ENCODE measurements around the gene KDF1.
A peak's percentile ranks its signal among the peaks of the same experiment; 100 is the strongest.
"Not testable (repeated sequence)": the region's sequence is repeated elsewhere in the genome, so short reads cannot be mapped to it uniquely, and the experiment has no call there.

The KDF1 gene

DNA sequence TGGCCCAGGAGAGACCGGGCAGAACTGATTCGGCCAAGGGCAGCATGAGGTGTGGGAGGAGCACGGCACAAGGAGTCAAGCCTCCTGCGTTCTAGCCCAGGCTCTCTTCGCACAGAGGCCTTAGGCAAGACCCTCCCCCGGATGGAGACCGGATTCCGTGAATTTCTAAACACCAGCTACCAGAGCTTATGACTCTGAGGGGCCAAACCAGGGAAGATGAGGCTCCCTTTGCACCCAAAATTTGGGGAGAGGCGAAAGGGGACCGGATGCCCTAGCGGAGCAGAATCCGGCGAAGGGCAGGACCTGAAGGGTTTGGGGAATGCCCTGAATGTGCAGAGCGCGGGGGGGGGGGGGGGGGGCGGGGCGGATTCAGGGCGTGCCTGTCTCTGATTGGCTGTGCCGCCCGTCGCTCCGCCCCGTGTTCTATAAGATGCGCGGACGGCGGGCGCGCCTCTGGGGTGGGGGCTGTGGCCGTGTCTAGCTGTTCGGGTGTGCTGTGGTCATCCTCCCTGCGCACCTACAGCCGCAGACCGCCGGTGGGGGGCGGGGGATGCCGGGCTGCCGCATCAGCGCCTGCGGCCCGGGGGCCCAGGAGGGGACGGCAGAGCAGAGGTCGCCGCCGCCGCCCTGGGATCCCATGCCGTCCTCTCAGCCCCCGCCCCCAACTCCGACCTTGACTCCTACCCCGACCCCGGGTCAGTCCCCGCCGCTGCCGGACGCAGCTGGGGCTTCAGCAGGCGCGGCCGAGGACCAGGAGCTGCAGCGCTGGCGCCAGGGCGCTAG, 33.2 kb upstream of the KDF1 start, which contains the start of gene TRNP1:
TRNP1 (plus strand) TSS at position 456 of the 783 bp plus-strand sequence; CDS start at position 551, 95 bp downstream.
- peak; percentile 71 for DNase-seq

DNA sequence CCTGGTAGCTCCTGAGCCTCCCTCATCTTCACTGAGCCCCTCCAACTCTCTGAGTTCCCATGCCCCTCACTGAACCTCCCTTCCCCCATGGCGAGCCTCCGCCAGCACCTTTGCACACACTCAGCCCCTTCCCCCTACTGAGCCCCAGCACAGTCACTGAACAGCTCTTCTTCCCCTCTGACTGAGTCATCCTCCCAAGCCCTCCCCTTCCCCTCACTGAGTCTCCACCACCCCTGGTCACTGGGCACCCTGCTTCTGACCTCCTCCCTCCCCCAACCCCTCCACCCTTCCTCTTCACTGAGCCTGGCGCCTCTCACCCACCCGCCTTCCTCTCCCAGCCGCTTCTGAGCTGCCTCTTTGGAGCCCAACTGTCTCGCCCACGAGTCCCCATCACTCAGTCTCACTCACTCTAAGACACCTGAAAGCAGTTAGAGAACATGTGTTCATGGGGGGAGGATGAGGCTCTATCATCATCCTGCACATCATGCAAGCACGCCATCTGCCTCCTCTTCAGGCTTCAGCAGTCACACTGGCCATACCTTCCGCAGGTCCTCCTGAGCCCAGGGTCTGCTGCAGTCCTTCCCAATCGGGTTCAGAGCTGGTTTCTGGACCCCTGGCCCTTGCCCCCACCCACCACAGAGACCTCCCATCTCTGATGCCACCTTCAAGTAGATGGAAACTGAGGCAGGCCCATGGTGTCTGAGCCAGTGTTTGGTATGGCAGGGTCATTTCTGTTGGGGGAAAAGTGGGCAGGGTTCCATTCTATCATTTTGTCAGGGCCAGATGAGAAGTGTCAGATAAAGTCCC, 31.2 kb upstream of the KDF1 start:
- no peak for DNase-seq

DNA sequence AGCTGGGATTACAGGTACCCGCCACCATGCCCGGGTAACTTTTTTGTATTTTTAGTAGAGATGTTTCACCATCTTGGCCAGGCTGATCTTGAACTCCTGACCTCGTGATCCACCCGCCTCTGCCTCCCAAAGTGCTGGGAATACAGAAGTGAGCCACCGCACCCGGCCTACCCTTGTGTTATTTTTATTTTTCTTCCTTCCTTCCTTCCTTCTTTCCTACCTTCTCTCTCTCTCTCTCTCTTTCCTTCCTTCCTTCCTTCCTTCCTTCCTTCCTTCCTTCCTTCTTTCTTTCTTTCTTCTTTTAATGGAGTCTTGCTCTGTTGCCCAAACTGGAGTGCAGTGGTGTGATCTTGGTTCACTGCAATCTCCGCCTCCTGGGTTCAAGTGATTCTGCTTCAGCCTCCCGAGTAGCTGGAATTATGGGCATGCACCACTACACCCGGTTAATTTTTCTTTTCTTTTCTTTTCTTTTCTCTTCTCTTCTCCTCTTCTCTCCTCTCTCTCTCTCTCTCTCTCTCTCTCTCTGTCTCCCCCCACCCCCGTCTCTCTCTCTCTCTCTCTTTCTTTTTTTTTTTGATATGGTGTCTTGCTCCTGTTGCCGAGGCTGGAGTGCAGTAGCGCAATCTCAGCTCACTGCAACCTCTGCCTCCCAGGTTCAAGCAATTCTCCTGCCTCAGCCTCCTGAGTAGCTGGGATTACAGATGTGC, 29.3 kb upstream of the KDF1 start:
- not testable (repeated sequence) for DNase-seq

DNA sequence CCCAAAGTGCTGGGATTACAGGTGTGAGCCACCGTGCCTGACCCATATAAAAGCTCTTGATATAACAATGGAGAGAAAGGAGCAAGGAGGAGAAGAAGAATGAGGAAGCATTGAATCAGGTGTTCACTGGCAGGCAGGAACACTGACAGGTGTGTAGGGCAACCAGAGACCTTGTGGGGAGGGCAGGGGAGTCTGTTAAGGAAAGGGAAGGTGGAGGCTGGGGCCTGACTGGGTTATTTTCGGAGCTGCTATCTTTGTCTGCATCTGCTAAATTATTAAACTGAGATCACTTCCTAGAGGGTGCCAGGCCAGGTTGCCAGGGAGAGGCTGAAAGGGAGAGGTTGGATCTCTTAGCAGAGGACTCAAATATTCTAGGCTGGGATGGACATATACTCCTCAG, 26.4 kb upstream of the KDF1 start:
- no peak for DNase-seq

DNA sequence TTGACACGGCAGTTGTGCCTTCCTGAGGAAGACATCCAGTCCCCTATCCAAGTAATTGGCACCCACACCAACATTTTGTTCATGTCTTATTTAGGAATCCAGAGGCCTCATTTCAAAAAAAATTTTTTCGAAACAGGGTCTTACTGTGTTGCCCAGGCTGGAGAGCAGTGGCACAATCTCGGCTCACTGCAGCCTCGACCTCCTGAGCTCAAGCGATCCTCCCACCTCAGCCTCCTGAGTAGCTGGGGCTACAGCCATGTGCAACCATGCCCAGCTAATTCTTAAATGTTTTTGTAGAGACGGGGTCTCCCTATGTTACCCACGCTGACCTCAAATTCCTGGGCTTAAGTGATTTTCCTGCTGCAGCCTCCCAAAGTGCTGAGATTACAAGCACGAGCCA, 24.0 kb upstream of the KDF1 start:
- DNase-seq = no peak

DNA sequence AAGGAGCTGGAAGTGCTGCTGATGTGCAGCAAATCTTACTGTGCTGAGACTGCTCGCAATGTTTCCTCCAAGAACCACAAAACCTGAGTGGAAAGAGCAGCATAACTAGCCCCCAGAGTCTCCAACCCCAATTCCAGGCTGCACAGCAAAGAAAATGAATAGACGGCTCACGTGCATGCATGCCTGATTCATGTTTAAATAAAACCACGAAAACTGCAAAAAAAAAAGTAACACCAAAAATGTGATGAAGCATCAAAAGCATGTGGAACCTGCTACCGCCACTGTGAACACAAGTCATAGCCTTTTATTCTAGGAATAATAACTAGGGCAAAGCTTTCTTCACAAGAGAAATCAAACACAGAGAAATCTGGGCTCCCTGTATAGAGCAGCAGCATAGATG, 23.6 kb upstream of the KDF1 start:
- no peak for DNase-seq

DNA sequence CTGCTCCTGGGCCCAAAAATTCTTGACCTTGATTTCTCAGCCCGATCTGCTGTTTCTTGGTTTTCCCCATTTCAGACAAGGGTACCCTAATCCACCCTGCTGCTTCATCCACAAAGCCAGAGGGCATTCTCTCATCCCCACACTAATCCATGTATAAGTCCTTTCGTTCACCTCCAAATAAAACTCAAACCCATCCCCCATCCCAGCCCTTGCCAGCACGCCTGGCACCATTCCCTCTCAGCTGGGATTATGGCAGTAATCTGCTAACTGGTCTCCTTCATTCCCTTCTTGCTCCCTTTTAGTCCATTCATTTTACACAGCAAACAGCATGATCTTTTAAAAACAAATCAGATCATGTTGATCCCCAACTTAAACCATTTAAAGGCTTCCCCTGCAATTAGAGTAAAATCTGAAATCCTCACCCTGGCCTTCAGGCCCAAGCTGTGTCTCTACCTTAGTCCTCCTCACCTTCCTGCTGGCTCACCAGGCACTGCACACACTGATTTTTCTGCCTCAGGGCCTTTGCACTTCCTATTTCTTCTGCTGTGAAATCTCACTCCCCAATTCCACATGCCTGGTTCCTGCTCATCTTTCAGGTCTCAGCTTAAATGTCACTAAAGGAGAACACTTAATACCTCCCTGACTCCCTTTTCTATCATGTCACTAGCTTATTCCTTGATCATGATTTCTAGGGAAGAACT, 21.0 kb upstream of the KDF1 start:
- DNase-seq = no peak

DNA sequence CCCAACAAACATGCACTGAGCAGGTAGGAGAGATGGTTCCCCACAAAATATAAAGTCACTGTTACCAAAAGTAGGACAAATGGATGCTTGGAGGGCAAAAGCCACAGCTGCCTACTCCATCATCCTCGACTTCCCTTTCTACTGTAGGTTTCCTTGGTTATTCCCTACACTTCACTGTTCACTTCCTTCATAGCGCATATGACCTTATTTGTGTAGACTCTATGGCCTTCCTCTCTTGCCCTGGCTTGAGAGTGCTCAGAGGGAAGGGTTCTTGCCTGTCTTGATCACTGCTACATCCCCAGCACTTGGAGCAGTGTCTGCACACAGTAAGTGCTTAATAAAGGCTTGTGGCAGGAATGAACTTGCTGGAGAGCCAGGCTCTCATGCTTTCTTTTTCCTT, 18.6 kb upstream of the KDF1 start:
- DNase-seq = no peak

DNA sequence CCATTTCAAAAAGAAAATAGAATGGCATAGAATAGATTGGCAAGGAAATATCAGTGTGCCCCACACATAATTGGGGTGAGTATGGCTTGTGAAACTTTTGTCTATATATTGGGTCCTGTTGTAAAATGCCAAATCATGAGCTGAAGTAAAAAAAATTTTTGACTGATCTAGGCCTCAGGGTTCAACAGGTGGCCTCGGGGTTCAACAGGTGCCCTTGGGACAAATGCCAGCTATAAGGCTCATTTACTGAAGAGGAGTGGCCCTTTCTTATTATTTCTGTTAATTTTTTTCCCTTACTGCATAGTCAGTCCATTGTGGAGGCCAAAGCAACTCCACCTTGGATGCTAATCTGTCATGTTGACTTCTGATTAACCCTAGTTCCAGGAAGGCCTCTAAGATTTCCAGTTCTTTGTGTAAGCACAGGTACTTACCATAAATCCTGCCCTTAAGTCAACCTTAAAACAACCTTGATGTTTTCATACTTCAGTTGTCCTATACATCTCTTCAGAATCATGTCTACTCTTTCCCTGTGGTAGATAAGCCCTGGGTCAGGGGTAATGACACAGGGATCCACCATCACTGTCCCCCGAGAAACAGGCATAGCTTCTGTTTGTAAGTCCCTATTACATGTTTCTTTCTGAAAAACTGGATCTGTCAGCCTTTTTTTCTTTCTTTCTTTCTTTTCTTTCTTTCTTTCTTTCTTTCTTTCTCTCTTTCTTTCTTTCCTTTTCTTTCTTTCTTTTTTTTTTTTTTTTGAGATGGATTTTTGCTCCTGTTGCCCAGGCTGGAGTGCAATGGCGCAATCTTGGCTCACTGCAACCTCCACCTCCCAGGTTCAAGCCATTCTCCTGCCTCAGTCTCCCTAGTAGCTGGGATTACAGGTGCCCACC, 16.6 kb upstream of the KDF1 start:
- DNase-seq = no peak

DNA sequence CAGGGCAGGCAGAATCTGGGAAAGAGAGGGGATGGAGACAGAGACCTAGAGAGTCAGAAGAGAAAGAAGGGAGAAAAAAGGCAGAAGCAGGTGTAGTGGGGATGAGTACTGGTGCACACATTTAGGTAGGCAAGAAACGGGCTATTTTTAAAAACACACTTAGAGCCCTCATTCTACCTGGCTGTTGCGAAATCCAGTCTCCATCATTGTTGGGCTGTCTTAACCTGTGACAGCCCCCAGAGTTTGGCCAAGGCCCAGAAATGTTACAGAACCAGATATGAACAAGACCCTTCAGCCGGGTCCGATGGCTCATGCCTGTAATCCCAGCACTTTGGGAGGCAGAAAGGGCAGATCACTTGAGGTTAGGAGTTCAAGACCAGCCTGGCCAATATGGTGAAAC, 12.6 kb upstream of the KDF1 start:
- no peak for DNase-seq

DNA sequence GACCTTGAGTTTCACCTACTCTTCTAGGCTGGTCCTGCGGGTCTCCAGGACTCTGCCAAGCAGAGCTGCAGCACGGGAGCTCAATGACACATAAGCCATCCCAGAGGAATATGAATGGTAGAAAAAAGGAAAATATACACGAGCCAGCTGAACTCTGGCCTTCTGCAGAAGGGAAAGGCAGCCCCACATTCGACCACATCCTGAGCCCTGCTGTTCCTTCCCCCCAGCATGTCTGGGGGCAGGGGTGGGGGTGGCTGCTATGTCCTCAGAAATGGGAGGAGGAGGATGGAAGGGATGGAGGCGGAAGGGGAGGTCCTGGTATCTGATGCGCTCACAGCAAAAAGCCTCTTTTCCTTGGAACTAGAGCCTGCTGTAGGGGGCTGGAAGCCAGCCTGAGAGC, 12.1 kb upstream of the KDF1 start:
- DNase-seq = no peak

DNA sequence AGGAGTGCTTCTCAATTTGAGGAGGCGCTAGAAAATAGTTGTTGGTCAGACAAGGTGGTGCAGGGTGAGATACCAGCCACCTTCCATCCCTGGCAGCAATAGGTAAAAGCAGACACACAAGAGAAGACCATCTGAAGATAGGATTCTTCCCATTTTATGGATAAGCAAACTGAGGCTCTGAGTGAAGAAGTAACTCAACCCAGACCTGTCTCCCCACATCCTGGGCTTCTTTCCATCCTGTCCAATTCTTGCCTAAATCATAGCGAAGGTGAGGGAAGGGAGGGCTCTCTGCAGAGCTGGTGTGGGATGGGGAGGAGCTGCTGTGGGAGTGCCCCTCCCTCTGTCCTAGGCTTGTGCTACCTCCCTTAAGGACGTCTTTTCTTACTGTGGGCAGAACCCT, 11.3 kb upstream of the KDF1 start:
- DNase-seq = no peak

DNA sequence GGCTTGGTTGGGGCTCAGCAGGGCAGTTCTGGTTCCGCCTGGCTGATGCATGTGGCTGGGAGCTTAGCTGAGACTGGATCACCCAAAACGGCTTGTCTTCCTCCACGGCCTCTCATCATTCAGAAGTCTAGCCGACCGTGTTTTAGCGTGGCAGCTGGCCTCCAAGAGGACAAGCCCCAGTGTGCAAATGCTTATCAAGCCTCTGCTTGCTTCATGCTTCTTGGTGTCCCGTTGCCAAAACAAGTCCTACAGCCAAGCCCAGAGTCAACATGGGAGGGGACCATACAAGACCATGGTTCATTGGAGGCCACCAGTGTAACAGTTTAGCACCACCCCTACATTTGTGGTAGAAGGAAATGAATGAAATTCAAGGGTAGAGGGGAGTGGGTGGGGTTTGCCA, 10.5 kb upstream of the KDF1 start:
- no peak for DNase-seq

DNA sequence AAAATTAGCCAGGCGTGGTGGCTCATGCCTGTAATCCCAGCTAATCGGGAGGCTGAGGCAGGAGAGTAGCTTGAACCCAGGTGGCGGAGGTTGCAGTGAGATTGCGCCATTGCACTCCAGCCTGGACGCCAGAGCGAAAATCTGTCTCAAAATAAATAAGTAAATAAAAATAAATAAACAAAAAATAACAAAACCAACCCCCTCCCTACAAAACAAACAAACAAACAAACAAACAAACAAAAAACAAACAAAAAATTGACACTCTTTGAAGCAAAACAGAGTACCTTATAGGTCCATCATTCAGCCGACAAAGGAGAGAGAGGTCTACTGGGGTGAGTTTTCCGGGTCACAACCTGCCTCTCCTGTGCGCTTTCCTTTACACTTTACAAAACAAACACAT, 5.4 kb upstream of the KDF1 start:
- DNase-seq = no peak

DNA sequence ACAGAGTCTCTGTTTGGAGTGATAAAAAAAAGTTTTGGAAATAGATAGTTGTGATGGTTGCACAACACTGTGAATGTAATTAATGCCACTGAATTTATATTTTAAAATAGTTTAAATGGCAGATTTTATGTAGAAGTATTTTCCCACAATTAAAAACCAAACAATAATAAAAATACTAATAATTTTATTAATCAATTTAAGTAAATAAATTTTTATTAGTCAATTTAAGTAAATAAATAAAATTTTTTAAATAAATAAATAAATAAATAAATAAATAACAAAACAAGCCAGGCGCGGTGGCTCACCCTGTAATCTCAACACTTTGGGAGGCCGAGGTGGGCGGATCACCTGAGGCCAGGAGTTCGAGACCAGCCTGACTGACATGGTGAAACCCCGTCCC, 4.9 kb upstream of the KDF1 start:
- no peak for DNase-seq

DNA sequence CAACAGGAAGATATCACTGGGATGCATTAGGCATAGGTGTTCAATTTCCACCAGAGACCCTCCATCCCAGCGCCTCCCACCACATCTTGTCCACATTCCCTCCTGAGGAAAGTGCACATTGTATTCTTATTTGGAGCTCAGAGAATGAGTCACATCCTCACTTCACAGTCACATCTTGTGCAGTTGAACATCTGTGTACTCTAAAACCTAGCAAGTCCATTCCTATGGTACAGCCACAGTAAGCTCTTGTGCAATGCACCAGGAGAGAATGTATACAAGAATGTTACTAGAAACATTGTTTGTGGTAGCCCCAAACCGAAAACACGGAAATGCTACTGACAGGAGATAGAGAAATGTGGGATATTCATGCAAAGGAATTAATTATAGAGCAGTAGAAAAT, 1.6 kb upstream of the KDF1 start:
- DNase-seq = no peak

DNA sequence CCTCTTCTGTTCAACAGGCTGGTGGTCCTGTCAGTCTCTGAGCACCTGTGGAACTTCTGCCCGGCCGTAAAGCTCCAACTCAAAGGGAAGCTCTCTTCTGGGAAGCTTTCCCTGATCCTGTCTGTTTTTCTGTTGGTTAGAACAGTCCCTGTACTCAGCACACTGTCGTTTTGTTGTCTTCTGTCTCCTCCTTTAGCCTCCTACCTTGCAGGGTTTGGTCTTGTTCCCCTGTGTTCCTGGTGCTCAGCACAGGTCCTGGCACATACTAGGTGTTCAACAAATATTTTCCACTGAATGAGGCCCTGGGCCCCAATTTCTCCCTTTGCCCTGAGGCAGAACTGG, 328 bp upstream of the KDF1 start:
- DNase-seq = no peak

DNA sequence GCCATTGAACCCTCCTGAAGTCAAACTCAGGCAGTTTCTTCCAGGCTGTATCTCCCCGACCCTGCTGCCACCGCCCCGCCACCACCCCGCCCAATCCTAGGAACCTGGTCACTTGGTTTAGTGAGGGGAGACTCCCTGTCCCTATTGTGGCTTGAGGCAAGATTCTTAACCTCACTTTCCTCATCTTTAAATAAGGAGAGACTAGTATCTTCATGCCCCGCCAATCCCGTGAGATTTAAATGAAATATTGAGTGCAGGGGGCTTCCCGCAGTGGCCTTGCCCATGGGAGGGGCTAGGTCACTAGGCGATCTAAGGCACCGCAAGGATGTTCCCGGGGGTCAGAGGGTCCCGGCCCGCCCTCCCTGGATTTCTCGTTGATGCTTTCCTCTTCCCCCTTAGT, 998 bp downstream of the KDF1 start:
- DNase-seq = no peak

DNA sequence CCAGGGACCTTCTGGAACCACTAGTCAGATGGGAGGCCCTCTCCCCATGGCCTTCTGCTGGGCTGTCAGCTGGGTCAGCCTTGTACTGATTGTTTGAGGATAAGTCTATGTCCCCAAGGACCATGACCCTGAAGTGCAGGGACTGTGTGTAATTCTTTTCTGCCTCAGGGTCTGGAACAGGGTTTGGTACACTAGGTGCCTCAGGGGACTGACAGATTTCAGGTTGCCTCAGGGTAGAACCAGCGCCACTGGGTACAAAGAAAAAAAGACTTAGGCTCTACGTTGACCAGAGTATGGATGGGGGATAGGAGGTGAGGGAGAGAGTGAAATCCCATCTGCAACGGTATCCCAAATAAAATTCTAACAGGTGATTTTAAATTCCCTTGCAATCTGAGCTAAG, 3.0 kb downstream of the KDF1 start:
- no peak for DNase-seq

DNA sequence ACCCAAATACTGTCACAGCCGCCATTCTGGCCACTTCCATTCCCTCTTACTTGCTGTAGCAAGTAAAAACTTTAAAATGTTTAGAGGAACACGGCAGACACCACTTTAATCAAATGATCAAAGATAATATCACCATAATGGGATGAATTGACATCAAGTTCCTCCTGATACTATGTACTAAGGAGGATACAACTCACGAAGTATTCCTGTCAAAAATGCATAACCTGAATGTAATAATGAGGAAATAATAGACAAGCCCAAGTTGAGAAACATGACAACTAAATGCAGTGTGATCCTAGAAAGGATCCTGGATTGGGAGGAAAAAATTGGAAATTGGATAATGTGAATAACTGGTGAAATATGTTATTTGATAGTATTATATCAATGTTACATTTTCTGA, 3.9 kb downstream of the KDF1 start:
- no peak for DNase-seq

DNA sequence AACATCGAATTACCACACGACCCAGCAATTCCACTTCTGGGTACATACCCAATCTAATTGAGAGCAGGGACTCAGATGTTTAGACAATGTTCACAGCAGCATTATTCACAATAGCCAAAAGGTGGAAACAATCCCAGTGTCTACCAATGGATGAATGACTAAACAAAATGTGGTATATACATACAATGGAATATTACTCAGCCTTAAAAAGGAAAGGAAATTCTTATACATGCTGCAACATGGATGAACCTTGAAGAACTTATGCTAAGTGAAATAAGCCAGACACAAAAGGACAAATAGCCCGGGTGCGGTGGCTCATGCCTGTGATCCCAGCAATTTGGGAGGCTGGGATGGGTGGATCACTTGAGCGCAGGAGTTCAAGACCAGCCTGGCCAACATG, 6.9 kb downstream of the KDF1 start:
- DNase-seq = no peak

DNA sequence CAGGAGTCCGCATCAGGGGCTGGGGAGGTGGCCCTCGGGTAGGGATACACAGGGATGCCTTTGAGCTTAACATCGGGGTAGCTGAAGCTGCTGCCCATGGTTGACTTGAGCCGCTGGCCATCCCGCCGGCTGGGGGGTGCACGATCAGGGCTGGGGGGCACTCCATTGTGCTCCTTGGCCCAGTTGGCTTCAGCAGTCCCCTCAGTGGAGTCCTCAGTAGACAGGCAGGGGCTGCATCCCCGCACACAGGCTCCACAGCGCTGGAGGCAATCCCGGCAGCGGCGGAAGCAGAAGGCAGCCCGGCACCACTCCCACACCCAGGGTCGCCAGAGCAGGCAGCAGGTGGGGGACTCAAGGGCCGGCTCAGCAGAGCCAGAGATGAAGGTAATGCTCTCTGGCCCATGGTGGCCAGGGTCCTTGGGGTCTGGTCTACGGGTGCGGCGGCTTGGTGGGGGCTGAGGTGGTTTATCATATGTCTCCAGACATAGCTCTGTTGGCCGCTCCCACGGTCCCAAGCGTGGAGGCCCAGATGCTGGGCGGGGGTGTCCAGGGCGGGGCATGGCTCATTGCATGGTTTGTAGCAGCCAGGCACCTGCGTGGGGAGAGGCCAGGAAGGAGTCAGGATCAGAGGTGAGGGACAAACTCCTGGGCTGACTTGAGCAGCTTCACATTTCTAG, 8.3 kb downstream of the KDF1 start:
- DNase-seq = no peak

Measured in DMS79 (cell line).